Neural crest cell (in vitro differentiated cells): ENCODE data around the gene PIK3R1. TPM values are rescaled to one million over a fixed set of nuclear protein-coding genes. Genes with fewer than 3 reads are reported as not detected.

Experiments used
- DNase-seq: peaks from one replicate; pipeline ENCODE4 v3.0.0; 2021; ENCODE audit warnings: low read depth, mixed read lengths, low spot score
- H3K27ac Mint-ChIP-seq: one replicate; pipeline ENCODE4 v1.8.0; 2021; ENCODE audit warnings: mild to moderate bottlenecking, mixed read lengths; ENCODE audit not compliant: unreplicated experiment
- H3K27me3 Mint-ChIP-seq: 2 replicates; pipeline ENCODE4 v1.8.0; 2021; ENCODE audit warnings: low read depth, mild to moderate bottlenecking, mixed read lengths
- H3K36me3 Mint-ChIP-seq: 2 replicates; pipeline ENCODE4 v1.8.0; 2021; ENCODE audit warnings: low read depth, mild to moderate bottlenecking, mixed read lengths
- H3K4me1 Mint-ChIP-seq: 2 replicates; pipeline ENCODE4 v1.8.0; 2021; ENCODE audit warnings: mixed read lengths
- H3K4me3 Mint-ChIP-seq: one replicate; pipeline ENCODE4 v1.8.0; 2021; ENCODE audit warnings: mild to moderate bottlenecking, mixed read lengths
- H3K9me3 Mint-ChIP-seq: 2 replicates; pipeline ENCODE4 v1.8.0; 2021; ENCODE audit warnings: mixed read lengths
- CTCF ChIP-seq: fragments of 200-600 bp; sonication (generic); conservative IDR thresholded peaks from 2 replicates; pipeline ENCODE4 v1.5.0; 2021; ENCODE audit warnings: antibody characterized with exemption, mild to moderate bottlenecking
- total RNA-seq: library from RNA; stranded (reverse); gene quantifications from 2 replicates; pipeline ENCODE4 v1.2.1, GENCODE V29; 2021

PIK3R1 gene
- total RNA-seq, 1 donor from 2014 or later = 59.9 TPM

- DNase-seq = no peak
- Mint-ChIP-seq H3K4me1 (peaks cover 12% of the 10 kb centered on the region), H3K36me3 (no peaks in the 10 kb centered on the region), H3K27me3 (no peaks in the 10 kb centered on the region), H3K9me3 (peaks cover 3% of the 10 kb centered on the region), H3K4me3 (no peak overlapping the region), H3K27ac (no peak overlapping the region)
- no peak for TF ChIP-seq CTCF
Measured at GRCh38 chr5:68318955-68319705, 103.6 kb downstream of the PIK3R1 start.

GRCh38 chr5:68319706-68320412, 104.3 kb downstream of the PIK3R1 start:
- no peak for TF ChIP-seq CTCF

GRCh38 chr5:68320413-68320986, 104.9 kb downstream of the PIK3R1 start:
- no peak for DNase-seq
- H3K9me3 Mint-ChIP-seq = peaks cover 6% of the 10 kb centered on the region
- H3K27me3 Mint-ChIP-seq = no peaks in the 10 kb centered on the region
- H3K4me3 Mint-ChIP-seq = no peak overlapping the region
- peaks cover 12% of the 10 kb centered on the region for H3K4me1 Mint-ChIP-seq
- H3K36me3 Mint-ChIP-seq = peaks cover 7% of the 10 kb centered on the region
- no peak overlapping the region for H3K27ac Mint-ChIP-seq
- TF ChIP-seq CTCF = no peak

More at GRCh38 chr5:68319706-68320412, 104.3 kb downstream of the PIK3R1 start:
- no peak overlapping the region for H3K27ac Mint-ChIP-seq
- peaks cover 6% of the 10 kb centered on the region for H3K9me3 Mint-ChIP-seq
- H3K27me3 Mint-ChIP-seq = no peaks in the 10 kb centered on the region
- DNase-seq = no peak
- H3K4me1 Mint-ChIP-seq = peaks cover 12% of the 10 kb centered on the region
- H3K36me3 Mint-ChIP-seq = peaks cover 4% of the 10 kb centered on the region
- no peak overlapping the region for H3K4me3 Mint-ChIP-seq

DNA sequence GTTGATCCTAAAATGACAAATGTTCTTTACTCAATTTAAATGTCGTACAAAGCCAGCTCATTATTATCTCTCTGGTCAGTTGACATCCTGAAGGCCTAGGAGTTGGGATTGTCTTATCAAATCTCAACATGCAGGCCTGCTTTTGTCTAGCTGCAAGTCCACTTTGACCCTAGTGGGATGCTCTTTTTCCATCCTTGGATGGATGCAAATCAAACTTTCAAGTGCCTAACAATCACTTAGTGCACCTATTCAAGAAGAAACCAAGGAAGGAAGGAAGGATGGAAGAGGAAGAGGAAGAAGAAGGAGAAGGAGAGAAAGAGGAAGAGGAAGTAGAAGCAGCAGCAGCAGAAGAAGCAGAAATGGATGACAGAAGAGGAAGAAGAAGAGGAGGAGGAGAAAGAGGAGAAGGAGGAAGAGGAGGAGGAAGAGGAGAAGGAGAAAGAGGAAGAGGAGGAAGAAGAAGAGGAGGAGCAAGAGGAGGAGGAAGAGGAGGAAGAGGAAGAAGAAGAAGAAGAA, 109.6 kb downstream of the PIK3R1 start:
- no peak for TF ChIP-seq CTCF
- Mint-ChIP-seq H3K4me1 (peaks cover 2% of the 10 kb centered on the region), H3K4me3 (no peak overlapping the region), H3K9me3 (peaks cover 4% of the 10 kb centered on the region), H3K36me3 (peaks cover 7% of the 10 kb centered on the region), H3K27me3 (no peaks in the 10 kb centered on the region), H3K27ac (no peak overlapping the region)
- no peak for DNase-seq

- TF ChIP-seq CTCF = no peak
- Mint-ChIP-seq H3K4me1 (no peaks in the 10 kb centered on the region), H3K27me3 (no peaks in the 10 kb centered on the region), H3K9me3 (peaks cover 2% of the 10 kb centered on the region), H3K36me3 (peaks cover 5% of the 10 kb centered on the region), H3K4me3 (no peak overlapping the region), H3K27ac (no peak overlapping the region)
- DNase-seq = no peak
Measured at GRCh38 chr5:68329554-68330255, 114.1 kb downstream of the PIK3R1 start.
